NCI-H1436 treated with DMSO at 0.1 percent for 48 hours (cell line): ENCODE measurements around the gene VAV1.
A peak's percentile ranks its signal among the peaks of the same experiment; 100 is the strongest.

ENCODE experiments used
- DNase-seq: peaks from one replicate; lab custom pipeline; 2025; lab: John Stamatoyannopoulos, UW

The VAV1 gene, protein sequence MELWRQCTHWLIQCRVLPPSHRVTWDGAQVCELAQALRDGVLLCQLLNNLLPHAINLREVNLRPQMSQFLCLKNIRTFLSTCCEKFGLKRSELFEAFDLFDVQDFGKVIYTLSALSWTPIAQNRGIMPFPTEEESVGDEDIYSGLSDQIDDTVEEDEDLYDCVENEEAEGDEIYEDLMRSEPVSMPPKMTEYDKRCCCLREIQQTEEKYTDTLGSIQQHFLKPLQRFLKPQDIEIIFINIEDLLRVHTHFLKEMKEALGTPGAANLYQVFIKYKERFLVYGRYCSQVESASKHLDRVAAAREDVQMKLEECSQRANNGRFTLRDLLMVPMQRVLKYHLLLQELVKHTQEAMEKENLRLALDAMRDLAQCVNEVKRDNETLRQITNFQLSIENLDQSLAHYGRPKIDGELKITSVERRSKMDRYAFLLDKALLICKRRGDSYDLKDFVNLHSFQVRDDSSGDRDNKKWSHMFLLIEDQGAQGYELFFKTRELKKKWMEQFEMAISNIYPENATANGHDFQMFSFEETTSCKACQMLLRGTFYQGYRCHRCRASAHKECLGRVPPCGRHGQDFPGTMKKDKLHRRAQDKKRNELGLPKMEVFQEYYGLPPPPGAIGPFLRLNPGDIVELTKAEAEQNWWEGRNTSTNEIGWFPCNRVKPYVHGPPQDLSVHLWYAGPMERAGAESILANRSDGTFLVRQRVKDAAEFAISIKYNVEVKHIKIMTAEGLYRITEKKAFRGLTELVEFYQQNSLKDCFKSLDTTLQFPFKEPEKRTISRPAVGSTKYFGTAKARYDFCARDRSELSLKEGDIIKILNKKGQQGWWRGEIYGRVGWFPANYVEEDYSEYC

DNA sequence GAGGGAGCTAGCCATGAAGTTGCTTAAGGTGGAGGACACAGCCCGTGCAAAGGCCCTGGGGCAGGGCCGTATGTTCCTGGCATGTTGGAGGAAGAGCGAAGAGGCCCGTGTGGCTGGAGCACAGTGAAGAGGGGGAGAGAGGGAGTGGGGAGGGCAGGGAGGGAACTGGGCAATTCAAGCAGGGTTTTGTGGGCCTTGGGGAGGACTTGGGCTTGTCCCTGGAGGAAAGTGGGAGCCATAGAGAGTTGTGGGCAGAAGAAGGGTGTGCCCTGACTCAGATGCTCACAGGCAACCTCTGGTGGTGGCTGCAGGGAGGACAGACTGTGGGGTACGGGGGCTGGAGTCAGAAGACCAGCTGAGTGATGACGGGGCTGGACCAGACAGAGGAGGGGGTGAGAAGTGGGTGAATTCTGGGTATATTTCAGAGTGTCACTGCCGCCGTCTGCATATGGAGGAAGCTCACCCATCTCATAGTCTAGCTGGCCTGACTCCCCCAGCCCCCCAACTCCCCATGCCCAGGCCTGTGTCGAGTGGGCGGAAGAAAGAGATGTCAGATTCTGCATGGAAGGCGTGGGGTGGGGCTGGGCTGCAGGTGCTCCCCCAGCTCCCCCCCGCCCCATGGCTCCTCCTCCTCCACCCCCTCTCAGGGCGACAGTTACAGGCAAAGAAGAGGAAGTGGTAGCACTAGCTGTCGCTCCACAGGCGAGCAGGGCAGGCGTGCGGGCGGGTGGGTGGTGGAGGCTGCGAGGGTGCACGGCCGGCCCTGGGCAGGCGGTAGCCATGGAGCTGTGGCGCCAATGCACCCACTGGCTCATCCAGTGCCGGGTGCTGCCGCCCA, at the start of gene VAV1:
TSS of gene VAV1 (plus strand) at position 681 of the 838 bp plus-strand sequence. CDS start at position 781, 100 bp downstream.
- DNase-seq, result no peak

DNA sequence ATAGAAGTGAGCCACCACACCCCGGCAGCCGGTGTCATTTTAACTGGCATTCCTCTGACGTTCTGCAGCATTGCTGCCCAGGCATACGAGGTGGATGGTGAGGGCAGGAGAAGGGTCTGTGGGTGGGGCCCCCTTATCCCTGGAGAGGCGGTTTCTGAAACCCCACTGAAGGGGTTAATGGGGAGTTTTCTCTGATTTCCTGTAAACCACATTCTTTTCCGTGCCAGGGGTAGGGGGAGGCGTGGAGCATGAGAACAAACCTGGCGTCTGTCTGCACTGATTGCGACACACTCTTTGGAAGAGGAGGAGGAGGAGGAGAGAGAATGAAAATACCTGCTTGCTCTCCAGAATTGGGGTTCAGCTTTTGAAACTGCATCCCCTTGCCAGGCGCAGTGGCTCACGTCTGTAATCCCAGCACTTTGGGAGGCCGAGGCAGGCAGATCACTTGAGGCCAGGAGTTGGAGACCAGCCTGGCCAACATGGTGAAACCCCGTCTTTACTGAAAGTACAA, 49.3 kb upstream of the VAV1 start:
- no peak for DNase-seq

- no peak for DNase-seq
Measured at GRCh38 chr19:6723738-6724137, 48.8 kb upstream of the VAV1 start.

DNA sequence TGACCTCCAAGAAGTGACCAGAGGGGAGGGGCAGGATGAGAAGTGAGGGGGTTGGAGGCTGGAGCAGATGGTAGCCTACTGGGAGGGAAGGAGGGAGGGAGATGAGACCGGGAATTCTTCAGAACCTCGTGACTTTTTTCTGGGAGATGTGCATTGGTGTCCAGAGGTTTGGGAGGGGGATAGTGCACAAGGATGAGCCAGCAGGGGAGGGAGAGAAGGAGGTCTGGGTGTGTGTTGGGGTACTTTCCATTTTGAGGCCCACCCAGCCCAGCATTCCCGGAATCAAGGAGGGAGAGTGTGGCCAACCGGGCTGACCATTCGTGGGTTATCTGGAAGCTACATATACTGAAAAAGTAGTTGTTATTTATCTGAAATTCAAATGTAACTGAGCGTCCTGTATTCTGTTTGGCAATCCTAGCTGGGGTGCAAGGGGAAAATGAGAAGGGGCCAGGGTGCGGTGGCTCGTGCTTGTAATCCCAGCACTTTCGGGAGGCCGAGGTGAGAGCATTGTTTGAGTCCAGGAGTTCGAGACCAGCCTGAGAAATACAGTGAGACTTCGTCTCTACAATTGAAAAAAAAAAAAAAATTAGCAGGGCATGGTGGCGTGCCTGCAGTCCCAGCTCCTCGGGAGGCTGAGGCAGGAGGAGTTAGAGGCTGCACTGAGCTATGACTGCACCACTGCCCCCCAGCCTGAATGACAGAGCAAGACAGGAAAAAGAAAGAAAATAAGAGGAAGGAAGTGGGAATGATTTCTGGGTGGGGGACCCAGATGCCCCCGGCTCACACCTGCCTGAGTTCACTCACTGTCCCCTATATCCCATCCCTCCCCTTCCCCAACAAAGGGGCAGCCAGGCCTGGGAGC, 47.6 kb upstream of the VAV1 start:
- DNase-seq, result no peak

- no peak for DNase-seq
Measured at GRCh38 chr19:6725513-6726231, 46.8 kb upstream of the VAV1 start.

DNA sequence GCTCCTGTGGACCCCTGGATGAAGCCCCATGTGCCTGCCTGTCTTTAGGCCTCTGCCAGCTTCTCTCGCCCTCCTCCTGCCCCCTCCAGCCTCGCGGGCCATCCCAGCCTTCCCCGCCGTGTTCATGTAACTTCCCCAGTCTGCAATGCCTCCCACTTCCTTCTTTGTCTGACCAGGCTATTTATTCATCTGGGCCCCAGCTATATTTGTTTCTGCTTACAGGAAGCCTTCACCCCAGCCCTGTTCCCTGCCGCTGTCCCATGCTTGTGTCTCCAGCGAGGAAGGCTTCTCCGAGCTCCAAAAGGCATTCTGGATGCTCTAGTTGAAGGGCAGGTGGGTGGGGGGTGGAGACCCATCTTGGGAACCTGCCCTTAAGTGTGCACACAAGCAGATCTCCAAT, 44.2 kb upstream of the VAV1 start:
- DNase-seq, result no peak

- no peak for DNase-seq
Measured at GRCh38 chr19:6729573-6730152, 42.8 kb upstream of the VAV1 start.

DNA sequence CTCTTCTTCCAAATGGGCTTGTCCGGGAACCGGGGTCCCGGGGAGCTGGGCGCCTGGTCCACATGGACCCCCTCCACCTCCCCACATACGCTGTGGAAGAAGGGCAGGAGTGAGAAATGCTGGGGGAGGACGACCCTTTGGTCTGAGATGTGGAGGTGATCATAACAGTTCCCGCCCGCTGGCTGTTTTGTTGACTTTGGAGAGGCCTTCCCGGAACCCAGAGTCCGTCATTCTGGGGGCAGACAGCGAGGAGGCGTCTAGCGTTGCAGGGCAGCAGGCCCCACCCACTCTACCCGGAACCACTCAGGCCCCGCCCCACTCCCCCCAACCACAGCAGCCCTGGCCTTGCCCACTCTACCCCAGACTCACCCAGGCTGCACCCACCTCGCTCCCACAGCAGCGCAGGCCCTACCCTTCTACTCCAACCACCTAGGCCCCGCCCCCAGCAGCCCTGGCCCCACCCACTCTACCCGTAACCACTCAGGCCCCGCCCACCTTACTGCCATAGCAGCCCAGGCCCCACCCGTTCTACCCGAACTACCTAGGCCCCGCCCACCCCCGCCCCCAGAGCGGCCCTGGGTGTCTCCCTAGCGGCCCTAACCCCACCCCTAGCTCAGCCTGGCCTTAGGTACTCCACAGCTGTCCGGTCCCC, 42.2 kb upstream of the VAV1 start:
- DNase-seq, result no peak

GRCh38 chr19:6730941-6731670, 41.4 kb upstream of the VAV1 start:
- no peak for DNase-seq

GRCh38 chr19:6731822-6732221, 40.7 kb upstream of the VAV1 start:
- DNase-seq, result no peak

DNA sequence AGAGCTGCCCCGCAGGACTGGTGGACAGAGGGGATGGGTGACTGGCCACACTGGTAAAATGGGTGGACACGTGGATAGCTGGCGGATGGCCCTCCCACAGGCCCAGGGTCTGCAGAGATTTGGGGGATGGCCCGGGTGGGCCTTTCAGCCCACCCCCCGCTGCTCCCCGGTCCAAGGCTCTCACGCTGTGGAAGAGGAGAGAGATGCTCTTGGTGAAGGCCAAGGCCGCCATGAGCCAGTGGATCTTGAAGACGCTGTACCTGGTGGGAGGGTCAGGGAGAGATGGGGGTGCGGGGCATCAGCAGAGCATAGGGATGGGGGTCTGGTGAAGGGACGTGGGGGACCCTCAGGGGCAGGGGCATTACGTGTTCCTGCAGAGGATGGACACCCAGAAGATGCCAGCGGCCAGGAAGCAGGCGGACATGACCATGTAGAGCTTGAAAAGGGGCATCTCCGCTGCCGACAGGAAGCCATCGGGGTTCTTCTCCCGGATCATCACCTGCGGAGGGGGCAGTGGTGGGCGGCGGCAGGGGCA, 39.6 kb upstream of the VAV1 start:
- DNase-seq, result no peak

GRCh38 chr19:6733338-6734095, 39.0 kb upstream of the VAV1 start:
- DNase-seq, result no peak

- DNase-seq, result no peak
Measured at GRCh38 chr19:6734096-6734696, 38.3 kb upstream of the VAV1 start.

GRCh38 chr19:6735181-6735911, 37.2 kb upstream of the VAV1 start:
- DNase-seq, result no peak

DNA sequence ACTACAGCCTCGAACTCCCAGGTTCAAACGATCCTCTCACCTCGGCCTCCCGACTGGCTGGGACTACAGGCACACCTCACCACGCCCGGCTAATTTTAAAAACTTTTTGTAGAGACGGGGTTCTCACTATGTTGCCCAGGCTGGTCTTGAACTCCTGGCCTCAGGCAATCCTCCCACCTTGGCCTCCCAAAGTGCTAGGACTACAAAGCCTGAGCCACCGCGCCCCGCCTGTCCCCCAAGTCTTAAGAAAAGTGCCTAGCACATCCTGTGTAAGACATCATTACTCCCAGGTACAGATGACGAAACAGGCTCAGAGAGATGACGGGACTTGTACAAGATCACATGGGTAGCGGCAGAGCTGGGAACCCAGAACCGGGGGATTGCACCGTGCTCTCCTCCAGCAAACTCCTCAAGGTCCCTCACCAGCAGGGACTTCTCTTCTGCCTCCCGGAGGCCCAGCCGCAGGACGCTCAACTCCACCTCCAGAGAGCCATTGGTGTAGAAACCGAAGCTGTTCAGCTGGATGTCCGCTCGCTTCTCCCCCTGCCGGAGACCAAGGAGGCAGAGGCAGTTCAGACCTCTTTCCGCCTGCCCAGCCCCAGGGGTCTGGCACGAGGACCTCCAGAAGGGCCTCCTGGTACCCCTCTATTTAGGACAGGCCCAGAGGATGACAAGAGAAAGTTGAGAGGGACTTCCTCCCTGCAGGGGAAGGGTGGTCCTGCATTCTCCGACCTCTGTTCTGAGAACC, 36.2 kb upstream of the VAV1 start:
- DNase-seq, result peak; percentile 13

DNA sequence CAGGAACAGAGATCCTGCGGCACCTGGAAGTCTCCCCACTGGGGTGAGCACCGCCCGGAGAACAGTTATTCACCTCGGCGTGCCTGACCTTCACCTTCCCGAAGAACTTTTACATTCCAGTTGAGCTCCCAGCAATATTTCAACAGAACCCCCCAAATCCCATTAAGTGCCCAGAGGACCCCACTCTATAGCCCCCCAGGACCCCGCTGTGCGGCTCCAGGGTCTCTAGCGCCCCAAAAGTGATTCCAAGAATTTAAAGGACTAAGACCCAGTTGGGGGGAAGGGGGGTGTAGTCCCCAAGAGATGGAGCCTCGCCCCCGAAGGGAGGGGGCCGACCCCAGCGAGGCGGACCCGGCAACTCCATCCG, 35.6 kb upstream of the VAV1 start:
- peak; percentile 23 for DNase-seq
